Esophagus squamous epithelium (tissue), 5 donors: ENCODE results near the gene OBI1. TPM values are rescaled to one million over a fixed set of nuclear protein-coding genes. Genes with fewer than 3 reads are reported as not detected.

Experiments
- DNase-seq: peaks from one replicate; lab custom pipeline; 2025; lab: John Stamatoyannopoulos, UW
- H3K27ac ChIP-seq, 4 donors: fragments of 200-600 bp; sonication (generic); one replicate each; pipeline ENCODE4 v1.5.1; 2016 to 2019; ENCODE audit warnings: mild to moderate bottlenecking in 1 of 4
- H3K27me3 ChIP-seq, 4 donors: fragments of 200-600 bp; sonication (generic); 1 replicate in 3 of 4; 2 replicates in 1 of 4; pipeline versions ENCODE4 v1.5.1 to v1.6.0; 2017 to 2021; ENCODE audit warnings: antibody characterized with exemption in 1 of 4
- H3K36me3 ChIP-seq, 3 donors: fragments of 200-600 bp; sonication (generic); one replicate each; pipeline ENCODE4 v1.5.1; 2016 to 2019
- H3K4me1 ChIP-seq, 3 donors: fragments of 200-600 bp; sonication (generic); one replicate each; pipeline ENCODE4 v1.5.1; 2017 to 2019
- H3K4me3 ChIP-seq, 4 donors: fragments of 200-600 bp; sonication (generic); 1 replicate in 3 of 4; 2 replicates in 1 of 4; pipeline ENCODE4 v1.5.1; 2016 to 2019; ENCODE audit warnings: mild to moderate bottlenecking in 2 of 4, moderate library complexity in 1 of 4
- H3K9me3 ChIP-seq, 3 donors: fragments of 200-600 bp; sonication (generic); one replicate each; pipeline ENCODE4 v1.5.1; 2016 to 2019
- CTCF ChIP-seq, 6 experiments: fragments of 450-650 bp in 4 of 6; fragments of 200-600 bp in 2 of 6; sonication (generic) in 2 of 6; IDR thresholded peaks; one replicate each; pipeline ENCODE4 v1.5.1; 2016 to 2019; ENCODE audit warnings: antibody characterized with exemption in 6 of 6, mild to moderate bottlenecking in 4 of 6, moderate library complexity in 4 of 6
- POLR2A ChIP-seq, 4 donors: fragments of 450-650 bp; IDR thresholded peaks; one replicate each; pipeline ENCODE4 v1.6.1; 2017; ENCODE audit warnings: antibody characterized with exemption in 4 of 4, mild to moderate bottlenecking in 4 of 4, moderate library complexity in 3 of 4
- WGBS, 2 donors: methylation state at CpG; one replicate each; pipeline ENCODE4 v1.1.5; 2018; 5-methylcytosine and 5-hydroxymethylcytosine counted together
- intact Hi-C: fragments of 100-400 bp; cut with DNase I; formaldehyde crosslinking; loops from one replicate; pipeline ENCODE4 v1.15.0; 2022
- total RNA-seq, 4 donors: library from RNA; depleted of rRNA; stranded (reverse); fragments of >200 nt; gene quantifications; one replicate each; pipeline ENCODE4 v1.1.0, GENCODE V29; 2016
- donor health status: DM: yes; HTN: yes; CAD: no.

Gene OBI1
- total RNA-seq, 4 donors from 2014 or later: 3.4 to 9.3 (median 7.0) TPM

- H3K27me3 ChIP-seq: peaks cover 0 to 96% (median 14%) of the 10 kb centered on the region in 4 donors
- intact Hi-C loops: no loop called here
- no peaks in the 10 kb centered on the region for H3K36me3 ChIP-seq
- no peak for TF ChIP-seq POLR2A (IDR thresholded peaks at IDR 0.05)
- TF ChIP-seq CTCF (IDR thresholded peaks at IDR 0.05): no peak
- no peak overlapping the region for H3K4me3 ChIP-seq
- H3K27ac ChIP-seq: no peak overlapping the region
- 19 to 21% methylated on average over 9 to 11 of the region's 21 CpGs for WGBS, 2 donors
- H3K4me1 ChIP-seq: no peaks in the 10 kb centered on the region
- no peak for DNase-seq
- no peaks in the 10 kb centered on the region for H3K9me3 ChIP-seq
These were observed 72.2 kb downstream of the OBI1 start for GRCh38 chr13:78586706-78587105.

GRCh38 chr13:78576261-78576660 is 82.7 kb downstream of the OBI1 start:
- WGBS, 2 donors: 89 to 95% methylated on average over 4 of the region's 4 CpGs
- TF ChIP-seq CTCF (IDR thresholded peaks at IDR 0.05) (no peak), POLR2A (IDR thresholded peaks at IDR 0.05) (no peak)
- Histone ChIP-seq H3K27ac (no peak overlapping the region), H3K4me3 (no peak overlapping the region), H3K4me1 (no peaks in the 10 kb centered on the region), H3K27me3 (peaks cover 0 to 22% (median 0%) of the 10 kb centered on the region in 4 donors), H3K36me3 (no peaks in the 10 kb centered on the region), H3K9me3 (no peaks in the 10 kb centered on the region)
- intact Hi-C loops: no loop called here
- DNase-seq: no peak

GRCh38 chr13:78572459-78572858 is 86.5 kb downstream of the OBI1 start:
- 62 to 64% methylated on average over 5 of the region's 5 CpGs for WGBS, 2 donors
- Histone ChIP-seq H3K27ac (no peak overlapping the region), H3K4me1 (no peaks in the 10 kb centered on the region), H3K9me3 (no peaks in the 10 kb centered on the region), H3K36me3 (no peaks in the 10 kb centered on the region), H3K27me3 (peaks cover 0 to 9% (median 0%) of the 10 kb centered on the region in 4 donors), H3K4me3 (no peak overlapping the region)
- DNase-seq: no peak
- intact Hi-C loops: no loop called here
- TF ChIP-seq POLR2A (IDR thresholded peaks at IDR 0.05): no peak
- TF ChIP-seq CTCF (IDR thresholded peaks at IDR 0.05): no peak

GRCh38 chr13:78569029-78569428 is 89.9 kb downstream of the OBI1 start:
- H3K36me3 ChIP-seq: no peaks in the 10 kb centered on the region
- intact Hi-C loops: no loop called here
- H3K9me3 ChIP-seq: no peaks in the 10 kb centered on the region
- TF ChIP-seq POLR2A (IDR thresholded peaks at IDR 0.05): no peak
- no peak for TF ChIP-seq CTCF (IDR thresholded peaks at IDR 0.05)
- H3K4me3 ChIP-seq: no peak overlapping the region
- H3K27ac ChIP-seq: no peak overlapping the region
- H3K4me1 ChIP-seq: no peaks in the 10 kb centered on the region
- H3K27me3 ChIP-seq: peaks cover 0 to 6% (median 0%) of the 10 kb centered on the region in 4 donors
- DNase-seq: no peak
- WGBS, 2 donors: 81 to 90% methylated on average over 1 of the region's 1 CpG

- 69 to 82% methylated on average over 5 of the region's 5 CpGs for WGBS, 2 donors
These were observed 92.3 kb downstream of the OBI1 start for GRCh38 chr13:78566631-78567030.

More at GRCh38 chr13:78566631-78567030, 92.3 kb downstream of the OBI1 start:
- no peaks in the 10 kb centered on the region for H3K4me1 ChIP-seq
- intact Hi-C loops: no loop called here
- H3K27me3 ChIP-seq: peaks cover 0 to 16% (median 0%) of the 10 kb centered on the region in 4 donors
- H3K36me3 ChIP-seq: no peaks in the 10 kb centered on the region
- DNase-seq: no peak
- TF ChIP-seq CTCF (IDR thresholded peaks at IDR 0.05) (no peak), POLR2A (IDR thresholded peaks at IDR 0.05) (no peak)
- no peak overlapping the region for H3K27ac ChIP-seq
- no peak overlapping the region for H3K4me3 ChIP-seq
- no peaks in the 10 kb centered on the region for H3K9me3 ChIP-seq

Other genes starting within 250 kb of the OBI1 start
- not detected for gene POU4F1, start 55.6 kb downstream of the OBI1 start, total RNA-seq